ENCODE data around the gene STX3.

Gene STX3

GRCh38 chr11:59785818-59786217 lies 30.6 kb downstream of the STX3 start:
- no peak for TF ChIP-seq CTCF (conservative IDR thresholded peaks at IDR 0.05; ENCODE audit: low read depth, low read length)
- no peak overlapping the region for H3K4me3 ChIP-seq (ENCODE audit: low read depth, low read length)
- no peak for DNase-seq (ENCODE audit: low read depth)

GRCh38 chr11:59787255-59787588 lies 32.0 kb downstream of the STX3 start:
- no peak for DNase-seq (ENCODE audit: low read depth)
- H3K4me3 ChIP-seq (ENCODE audit: low read depth, low read length), result no peak overlapping the region
- TF ChIP-seq CTCF (conservative IDR thresholded peaks at IDR 0.05; ENCODE audit: low read depth, low read length), result no peak

GRCh38 chr11:59787816-59788215 lies 32.6 kb downstream of the STX3 start:
- no peak for TF ChIP-seq CTCF (conservative IDR thresholded peaks at IDR 0.05; ENCODE audit: low read depth, low read length)
- DNase-seq (ENCODE audit: low read depth), result peak; percentile 69
- H3K4me3 ChIP-seq (ENCODE audit: low read depth, low read length), result no peak overlapping the region

- no peak overlapping the region for H3K4me3 ChIP-seq (ENCODE audit: low read depth, low read length)
- DNase-seq (ENCODE audit: low read depth), result no peak
- TF ChIP-seq CTCF (conservative IDR thresholded peaks at IDR 0.05; ENCODE audit: low read depth, low read length), result no peak
Observed at GRCh38 chr11:59791639-59792038, 36.5 kb downstream of the STX3 start.

- no peak overlapping the region for H3K4me3 ChIP-seq (ENCODE audit: low read depth, low read length)
- DNase-seq (ENCODE audit: low read depth), result no peak
- TF ChIP-seq CTCF (conservative IDR thresholded peaks at IDR 0.05; ENCODE audit: low read depth, low read length), result no peak
Observed at GRCh38 chr11:59792507-59792906, 37.3 kb downstream of the STX3 start.

- no peak overlapping the region for H3K4me3 ChIP-seq (ENCODE audit: low read depth, low read length)
- DNase-seq (ENCODE audit: low read depth), result no peak
- TF ChIP-seq CTCF (conservative IDR thresholded peaks at IDR 0.05; ENCODE audit: low read depth, low read length), result no peak
Observed at GRCh38 chr11:59794417-59794816, 39.2 kb downstream of the STX3 start.

GRCh38 chr11:59800390-59801025 lies 45.3 kb downstream of the STX3 start:
- DNase-seq (ENCODE audit: low read depth), result no peak
- TF ChIP-seq CTCF (conservative IDR thresholded peaks at IDR 0.05; ENCODE audit: low read depth, low read length), result no peak
- H3K4me3 ChIP-seq (ENCODE audit: low read depth, low read length), result no peak overlapping the region
